DMS53 (cell line): ENCODE data around the gene PGM5.

Source experiments
- DNase-seq: peaks from one replicate; lab custom pipeline; 2025; lab: John Stamatoyannopoulos, UW

PGM5 gene

GRCh38 chr9:68437785-68438184 lies 81.4 kb downstream of the PGM5 start:
- DNase-seq = no peak

GRCh38 chr9:68443624-68444023 lies 87.2 kb downstream of the PGM5 start:
- DNase-seq = peak; percentile 42

DNA sequence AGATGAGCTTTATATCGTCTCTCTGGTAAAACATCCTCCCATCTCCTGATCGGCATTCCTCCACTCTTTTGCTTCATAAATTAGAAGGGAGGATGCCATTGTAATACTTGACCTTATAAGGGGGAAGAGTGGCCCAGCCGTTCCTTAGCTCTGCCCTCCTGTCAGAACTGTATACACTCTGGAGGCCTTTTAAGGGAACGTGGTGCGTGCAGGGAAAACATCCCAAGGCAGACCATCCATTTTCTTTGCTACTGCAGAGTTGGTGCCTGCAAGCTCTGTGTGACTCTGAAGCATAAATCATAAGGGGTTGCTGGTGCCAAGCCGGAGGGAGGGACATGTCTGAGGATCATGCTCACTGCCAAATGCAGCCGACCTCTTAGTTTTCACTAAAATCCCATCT lies 90.4 kb downstream of the PGM5 start:
- DNase-seq = no peak

GRCh38 chr9:68447611-68448010 lies 91.2 kb downstream of the PGM5 start:
- no peak for DNase-seq

DNA sequence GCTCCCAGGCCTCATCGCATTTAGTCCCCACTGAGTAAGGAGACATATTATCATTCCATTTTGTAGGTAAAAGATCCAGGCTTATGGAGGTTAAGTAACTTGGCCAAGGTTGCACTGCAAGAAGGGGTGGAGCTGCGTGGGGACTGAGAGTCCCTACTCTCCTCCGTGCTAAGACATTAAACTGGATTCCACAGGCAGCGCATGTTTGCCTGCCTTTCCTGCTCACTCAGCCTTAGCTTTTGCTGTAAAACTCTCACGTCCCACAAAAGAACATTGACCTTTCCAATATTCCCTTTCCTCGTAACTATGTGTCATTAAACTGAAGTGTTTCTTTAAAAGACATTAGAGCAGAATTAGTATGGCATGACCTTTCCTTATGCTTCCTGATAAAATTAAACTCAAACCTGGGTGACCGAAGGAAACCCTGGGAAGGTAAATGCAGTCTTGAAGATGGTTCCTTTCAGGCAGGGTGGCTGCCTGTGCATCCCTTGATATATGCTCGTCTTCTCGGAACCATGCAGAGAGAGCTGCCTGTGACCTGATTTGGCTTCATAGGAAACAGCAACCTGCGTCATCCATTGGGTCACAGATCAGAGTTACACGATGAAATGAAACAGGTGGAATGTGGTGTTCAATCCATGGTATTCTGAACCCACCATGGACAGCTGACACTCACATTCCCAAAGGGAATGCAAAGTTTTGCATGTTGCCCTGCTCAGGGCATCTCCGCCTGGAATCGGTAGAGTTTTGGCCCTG lies 98.3 kb downstream of the PGM5 start:
- DNase-seq = no peak

DNA sequence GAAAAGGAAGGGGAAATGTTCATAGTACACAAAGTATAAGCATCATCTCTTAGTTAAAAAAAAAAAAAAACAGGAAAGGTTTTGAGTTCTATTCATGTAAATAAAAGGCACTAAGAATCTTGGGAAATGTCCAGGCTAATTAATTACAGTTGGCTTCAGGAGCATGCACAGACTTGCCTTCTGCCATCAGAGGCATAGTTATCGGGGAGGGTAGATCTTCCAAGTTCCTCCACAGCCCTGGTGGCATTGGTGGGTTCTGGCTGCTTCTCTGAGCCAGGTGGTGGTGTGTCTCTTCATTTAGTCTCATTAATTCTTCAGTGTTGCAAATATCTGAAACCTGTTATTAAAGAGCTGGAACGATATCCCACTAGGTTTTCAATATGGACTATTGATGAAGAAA lies 99.0 kb downstream of the PGM5 start:
- DNase-seq = no peak

DNA sequence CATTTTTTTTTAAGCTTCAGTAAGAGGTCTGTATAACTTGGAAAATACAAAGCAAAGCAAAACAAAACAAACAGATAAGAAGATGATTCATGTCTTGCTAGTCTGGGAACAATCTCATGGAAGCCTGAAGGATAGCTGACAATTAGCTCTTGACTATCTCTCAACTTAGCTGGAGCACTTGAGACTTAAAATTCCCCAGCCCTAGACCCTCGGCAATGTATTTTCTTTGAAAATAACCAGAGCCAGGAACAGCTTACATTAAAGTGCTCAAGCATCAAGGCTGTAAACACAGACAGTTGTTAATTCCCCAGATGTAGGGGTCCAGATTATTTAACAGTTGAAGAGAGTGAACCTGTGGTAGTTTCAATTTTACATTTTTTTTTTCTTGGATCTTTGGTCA lies 101.4 kb downstream of the PGM5 start:
- peak; percentile 20 for DNase-seq

GRCh38 chr9:68458918-68459317 lies 102.5 kb downstream of the PGM5 start:
- peak; percentile 63 for DNase-seq

DNA sequence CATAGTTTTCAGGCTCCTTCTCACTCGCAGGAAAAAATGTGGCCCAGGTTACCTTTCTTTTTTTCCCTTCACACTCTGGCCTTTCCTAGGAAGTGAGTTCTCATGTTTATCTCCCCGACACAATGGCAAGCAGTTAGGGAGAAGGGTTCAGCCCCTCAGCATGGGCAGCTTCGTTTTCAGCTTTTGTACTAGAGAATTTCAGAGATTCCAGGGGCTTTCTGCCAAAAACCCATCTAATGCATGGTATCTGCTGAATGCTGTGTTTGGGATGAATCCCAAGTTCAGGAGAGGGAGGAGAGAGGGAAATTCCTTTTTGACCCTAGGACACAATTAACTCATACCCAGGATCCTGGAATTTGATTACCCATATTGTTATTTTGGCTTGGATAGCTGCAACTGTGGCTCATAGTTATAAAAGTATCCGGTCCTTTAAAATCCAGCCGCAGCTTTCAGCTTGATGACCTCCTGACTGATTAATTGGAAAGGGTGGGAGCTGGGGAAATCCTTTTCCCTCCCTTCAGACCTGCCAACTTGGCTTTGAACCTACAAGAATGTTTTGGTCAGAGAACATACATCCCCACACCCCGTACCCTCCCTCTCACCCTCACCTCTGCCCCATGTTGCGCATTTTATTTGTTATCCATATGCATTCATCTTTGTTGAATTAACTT lies 105.8 kb downstream of the PGM5 start:
- DNase-seq = no peak

- DNase-seq = no peak
Observed at GRCh38 chr9:68470067-68470466, 113.7 kb downstream of the PGM5 start.

DNA sequence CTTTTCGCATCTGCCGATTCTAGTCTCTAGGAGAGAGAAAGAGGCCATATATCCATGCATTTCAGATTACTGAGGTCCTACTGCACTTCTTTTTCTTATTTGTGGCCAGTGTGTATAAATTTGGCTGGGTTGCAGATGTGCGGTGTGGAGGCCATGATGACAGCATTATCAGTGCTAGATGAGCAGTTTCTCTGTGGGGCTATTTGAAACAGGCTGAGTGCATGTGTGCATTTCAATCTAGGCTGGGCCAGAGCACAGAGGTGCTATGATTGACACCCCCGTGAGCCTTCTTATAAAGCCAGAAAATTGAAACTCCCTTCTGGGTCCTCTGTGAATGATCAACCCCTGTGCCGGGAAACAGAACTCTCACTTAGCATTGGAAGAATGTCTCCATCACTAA lies 114.2 kb downstream of the PGM5 start:
- no peak for DNase-seq

GRCh38 chr9:68472119-68472518 lies 115.7 kb downstream of the PGM5 start:
- no peak for DNase-seq

DNA sequence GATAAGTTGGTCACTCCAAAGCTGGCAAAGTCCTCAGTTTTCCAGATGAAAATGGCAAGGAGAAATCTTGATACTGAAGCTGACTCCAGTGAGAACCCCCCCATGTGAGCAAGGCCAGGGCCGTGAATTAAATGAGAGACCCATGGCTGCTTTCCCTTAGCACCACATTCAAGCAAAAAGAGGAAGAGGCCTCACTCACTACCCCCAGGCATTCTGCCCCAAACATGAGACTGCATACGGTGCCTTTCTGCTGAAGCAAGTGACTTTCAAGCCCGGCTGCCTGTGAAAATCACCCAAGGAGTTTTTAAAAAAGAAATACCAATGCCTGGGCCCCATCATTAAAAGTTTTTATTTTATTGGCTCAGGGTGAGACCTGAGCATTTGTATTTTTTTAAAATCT lies 117.4 kb downstream of the PGM5 start:
- DNase-seq = no peak

DNA sequence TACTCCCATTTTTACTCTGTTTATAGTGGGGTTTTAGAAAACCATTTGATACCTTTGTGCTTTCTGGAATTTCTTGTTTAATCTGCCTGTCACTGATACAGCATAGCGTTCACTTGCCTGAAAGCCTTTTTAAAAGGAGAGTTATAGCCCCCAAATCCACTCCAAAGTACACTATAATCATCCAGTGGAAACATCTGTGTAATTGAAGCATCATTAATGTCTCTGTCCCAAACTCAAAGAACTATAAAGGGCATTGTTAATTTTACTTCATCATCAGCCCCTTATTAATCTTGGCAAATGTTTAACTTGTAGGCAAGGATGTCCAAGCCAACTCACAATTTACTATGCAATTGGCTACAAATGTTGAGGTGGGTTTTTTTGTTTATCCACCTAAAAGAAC lies 120.0 kb downstream of the PGM5 start:
- no peak for DNase-seq

GRCh38 chr9:68476847-68477246 lies 120.4 kb downstream of the PGM5 start:
- DNase-seq = no peak

GRCh38 chr9:68480807-68481206 lies 124.4 kb downstream of the PGM5 start:
- no peak for DNase-seq

GRCh38 chr9:68482548-68482947 lies 126.1 kb downstream of the PGM5 start:
- no peak for DNase-seq

- DNase-seq = no peak
Observed at GRCh38 chr9:68488126-68488525, 131.7 kb downstream of the PGM5 start.

- no peak for DNase-seq
Observed at GRCh38 chr9:68489646-68490045, 133.2 kb downstream of the PGM5 start.

GRCh38 chr9:68492806-68493205 lies 136.4 kb downstream of the PGM5 start:
- DNase-seq = no peak

DNA sequence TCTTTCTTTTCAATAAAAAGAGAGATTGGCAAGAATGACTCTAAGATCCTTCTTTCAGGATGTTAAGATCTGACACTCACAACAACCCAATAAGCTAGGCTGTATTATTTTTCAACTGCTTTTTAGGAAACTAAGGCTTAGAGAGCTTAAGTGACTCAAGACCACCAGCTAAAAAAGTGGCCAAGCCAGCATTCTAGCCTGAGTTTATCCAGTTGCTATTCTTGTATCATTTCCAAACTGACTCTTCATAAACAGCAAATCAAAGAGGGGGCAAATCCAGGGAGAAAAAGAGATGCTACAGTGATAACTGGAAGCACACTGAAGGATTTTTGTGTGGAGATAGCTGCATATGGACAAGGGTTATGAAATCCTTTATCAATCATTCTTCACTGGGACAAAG lies 137.1 kb downstream of the PGM5 start:
- no peak for DNase-seq

GRCh38 chr9:68493958-68494577 lies 137.7 kb downstream of the PGM5 start:
- no peak for DNase-seq

GRCh38 chr9:68495247-68495646 lies 138.8 kb downstream of the PGM5 start:
- DNase-seq = no peak
